ENCODE measurements around the gene LBR.

Gene LBR

GRCh38 chr1:225460737-225461532, 33.1 kb upstream of the LBR start:
- TF ChIP-seq CTCF (IDR thresholded peaks at IDR 0.05; ENCODE audit: low read depth, low read length): no peak
- no peak for DNase-seq (ENCODE audit: extremely low read depth, low read depth)

- DNase-seq (ENCODE audit: extremely low read depth, low read depth): no peak
- TF ChIP-seq CTCF (IDR thresholded peaks at IDR 0.05; ENCODE audit: low read depth, low read length): no peak
These were observed 32.3 kb upstream of the LBR start for GRCh38 chr1:225460021-225460736.

GRCh38 chr1:225458222-225458631, 30.4 kb upstream of the LBR start:
- no peak for TF ChIP-seq CTCF (IDR thresholded peaks at IDR 0.05; ENCODE audit: low read depth, low read length)
- DNase-seq (ENCODE audit: extremely low read depth, low read depth): no peak

GRCh38 chr1:225454733-225455132, 26.9 kb upstream of the LBR start:
- no peak for DNase-seq (ENCODE audit: extremely low read depth, low read depth)
- TF ChIP-seq CTCF (IDR thresholded peaks at IDR 0.05; ENCODE audit: low read depth, low read length): no peak

- DNase-seq (ENCODE audit: extremely low read depth, low read depth): no peak
- TF ChIP-seq CTCF (IDR thresholded peaks at IDR 0.05; ENCODE audit: low read depth, low read length): no peak
These were observed 26.2 kb upstream of the LBR start for GRCh38 chr1:225453797-225454648.

- no peak for DNase-seq (ENCODE audit: extremely low read depth, low read depth)
- TF ChIP-seq CTCF (IDR thresholded peaks at IDR 0.05; ENCODE audit: low read depth, low read length): no peak
These were observed 24.1 kb upstream of the LBR start for GRCh38 chr1:225451840-225452515.

All from AG09319 (cell line).